GM19452 (cell line): ENCODE measurements around the gene RPL41.

Experiments used
- ATAC-seq: cut with Tn5 transposase; IDR thresholded peaks from one replicate; pipeline ENCODE4 v1.9.1; 2021; ENCODE audit not compliant: unreplicated experiment

Gene RPL41

DNA sequence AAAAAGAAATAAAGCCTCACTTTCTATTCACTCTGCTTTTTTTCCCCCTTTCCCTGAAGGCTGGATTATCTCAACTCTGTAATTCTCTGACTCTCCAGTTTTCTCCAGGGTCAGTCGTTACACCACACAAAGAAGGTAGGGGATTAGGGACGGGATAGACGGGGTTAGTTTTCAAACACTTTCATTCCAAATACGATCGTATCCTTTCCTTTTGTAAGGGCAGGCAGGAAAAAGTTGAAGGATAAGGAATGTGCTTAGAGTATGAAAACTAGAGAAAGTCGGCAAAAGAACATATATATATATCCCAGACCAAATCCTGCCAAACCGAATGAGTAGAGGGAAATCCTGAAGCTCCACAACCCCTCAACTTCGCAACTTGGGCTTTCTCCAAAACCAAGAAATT, 11.1 kb downstream of the RPL41 start:
- no peak for ATAC-seq

DNA sequence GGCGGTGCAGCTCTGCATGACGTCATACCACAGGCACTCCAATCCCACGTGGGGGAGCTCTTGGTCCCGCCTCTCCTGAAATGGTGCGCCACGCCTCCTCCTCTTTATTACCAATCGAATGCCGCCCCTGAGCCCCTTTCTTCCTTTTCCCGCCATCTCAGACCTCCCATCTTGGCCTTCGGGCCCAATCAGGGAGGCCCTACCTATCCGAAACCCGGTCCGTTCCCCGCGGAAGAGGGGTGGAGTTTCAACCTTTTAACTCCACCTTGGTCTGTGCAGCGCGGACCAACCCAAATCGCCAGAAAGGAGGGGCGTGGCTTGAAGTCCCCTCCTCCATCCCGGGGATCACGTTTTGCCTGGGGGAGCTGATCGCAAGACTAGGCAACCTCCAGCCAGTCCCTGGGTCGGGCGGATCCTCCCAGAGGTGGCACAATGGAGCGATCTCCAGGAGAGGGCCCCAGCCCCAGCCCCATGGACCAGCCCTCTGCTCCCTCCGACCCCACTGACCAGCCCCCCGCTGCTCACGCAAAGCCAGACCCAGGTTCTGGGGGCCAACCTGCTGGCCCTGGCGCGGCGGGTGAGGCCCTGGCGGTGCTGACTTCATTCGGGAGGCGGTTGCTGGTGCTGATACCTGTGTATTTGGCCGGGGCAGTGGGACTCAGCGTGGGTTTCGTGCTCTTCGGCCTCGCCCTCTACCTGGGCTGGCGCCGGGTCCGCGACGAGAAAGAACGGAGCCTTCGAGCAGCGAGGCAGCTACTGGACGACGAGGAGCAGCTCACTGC, 11.6 kb downstream of the RPL41 start, which contains the start of gene ESYT1:
TSS of gene ESYT1 (plus strand) at position 380 of the 782 bp plus-strand sequence. CDS start at position 433, 53 bp downstream.
- ATAC-seq, result peak; percentile 90

DNA sequence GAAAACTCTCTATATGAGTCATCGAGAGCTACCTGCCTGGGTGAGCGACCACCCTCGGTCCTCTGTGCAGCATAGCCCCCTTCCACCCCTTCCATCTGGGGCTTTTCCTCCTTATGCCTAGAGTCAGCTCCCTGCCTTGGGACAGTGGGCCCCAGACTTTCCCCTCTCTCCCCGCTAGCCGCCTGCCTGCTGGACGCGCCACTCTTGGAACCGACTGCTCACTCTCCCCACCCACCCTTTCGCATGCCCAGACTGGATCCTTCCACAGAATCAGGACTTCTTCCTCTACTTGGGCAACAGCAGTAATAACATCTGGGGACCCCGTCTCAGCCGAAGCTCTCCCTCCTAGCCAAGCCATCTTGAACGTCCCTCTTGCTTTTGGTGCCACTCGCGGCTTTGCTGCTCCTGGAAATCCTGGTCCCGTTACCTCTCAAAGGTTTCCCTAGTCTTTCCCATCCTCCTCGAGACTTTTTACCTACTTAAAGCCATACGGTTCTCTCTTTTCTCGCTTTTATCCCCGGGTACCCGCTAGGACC, 12.3 kb downstream of the RPL41 start:
- no peak for ATAC-seq

DNA sequence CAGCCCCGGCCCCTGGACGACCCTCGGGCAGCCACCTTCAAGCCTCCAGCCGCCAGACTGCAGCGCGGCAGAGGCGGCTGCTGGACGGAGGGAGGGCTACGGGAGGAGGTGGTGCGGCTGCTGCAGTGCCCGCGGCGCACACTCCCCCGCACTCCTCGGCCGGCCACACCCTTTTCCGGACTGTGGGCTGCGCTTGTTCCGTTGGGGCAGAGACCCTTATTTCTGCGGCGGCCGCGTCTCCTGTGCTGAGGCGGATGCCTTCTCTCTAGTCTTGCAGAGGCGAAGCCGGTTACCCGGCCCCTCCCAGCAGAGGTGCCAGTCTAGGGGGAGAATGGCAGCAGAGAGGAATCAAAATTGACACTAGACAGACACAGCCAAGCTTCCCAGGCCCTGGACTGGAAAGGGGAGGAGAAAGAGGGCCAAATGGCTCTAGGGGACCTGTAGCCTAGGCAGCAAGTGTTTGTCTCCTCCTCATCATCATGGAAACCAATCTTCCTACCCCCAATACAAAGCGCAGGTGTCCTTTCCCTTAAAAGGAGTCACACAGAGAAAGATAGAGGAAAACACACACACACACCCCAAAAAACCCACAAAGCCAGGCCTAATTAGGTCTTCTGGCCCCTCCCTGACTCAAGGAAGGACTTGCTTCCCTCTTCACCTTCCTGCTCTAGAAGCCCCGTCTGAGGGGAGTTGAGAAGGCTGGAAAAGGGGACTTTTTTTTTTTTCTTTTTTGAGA, 12.9 kb downstream of the RPL41 start:
- no peak for ATAC-seq

DNA sequence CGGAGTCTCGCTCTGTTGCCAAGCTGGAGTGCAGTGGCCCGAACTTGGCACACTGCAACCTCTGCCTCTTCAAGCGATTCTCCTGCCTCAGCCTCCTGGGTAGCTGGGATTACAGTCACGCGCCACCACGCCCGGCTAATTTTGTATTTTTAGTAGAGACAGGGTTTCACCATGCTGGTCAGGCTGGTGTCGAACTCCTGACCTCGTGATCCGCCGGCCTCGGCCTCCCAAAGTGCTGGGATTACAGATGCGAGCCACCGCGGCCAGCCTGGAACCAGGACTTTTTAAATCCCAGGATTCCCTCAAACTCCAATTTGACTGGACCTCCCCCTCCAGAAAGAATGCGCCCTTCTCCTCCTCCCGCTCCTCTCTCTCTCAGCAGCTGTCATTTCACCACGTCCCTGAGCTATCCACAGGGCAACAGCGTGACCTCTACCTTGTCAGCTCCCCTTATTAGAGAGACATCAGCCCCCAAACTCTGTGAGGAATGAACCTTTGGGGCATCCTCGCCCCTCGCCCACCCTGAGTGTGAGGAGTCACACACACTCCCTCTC, 13.6 kb downstream of the RPL41 start:
- no peak for ATAC-seq

DNA sequence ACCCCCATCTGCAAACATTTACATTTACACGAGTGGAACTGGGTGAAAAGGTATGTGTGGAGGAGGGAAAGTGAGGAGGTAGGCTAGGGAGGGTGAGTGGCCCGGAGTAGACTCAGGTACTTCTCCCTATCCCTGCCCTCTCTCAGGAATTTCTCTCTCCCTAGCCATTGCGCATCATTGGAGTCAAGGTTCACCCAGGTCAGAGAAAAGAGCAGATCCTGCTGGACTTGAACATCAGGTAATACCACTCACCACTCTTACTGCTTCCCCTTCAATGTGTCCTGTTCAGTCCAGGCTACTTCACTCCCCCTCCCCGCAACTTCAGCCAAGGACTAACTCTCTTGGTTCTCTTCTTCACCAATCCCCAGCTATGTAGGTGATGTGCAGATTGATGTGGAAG, 14.4 kb downstream of the RPL41 start:
- no peak for ATAC-seq

DNA sequence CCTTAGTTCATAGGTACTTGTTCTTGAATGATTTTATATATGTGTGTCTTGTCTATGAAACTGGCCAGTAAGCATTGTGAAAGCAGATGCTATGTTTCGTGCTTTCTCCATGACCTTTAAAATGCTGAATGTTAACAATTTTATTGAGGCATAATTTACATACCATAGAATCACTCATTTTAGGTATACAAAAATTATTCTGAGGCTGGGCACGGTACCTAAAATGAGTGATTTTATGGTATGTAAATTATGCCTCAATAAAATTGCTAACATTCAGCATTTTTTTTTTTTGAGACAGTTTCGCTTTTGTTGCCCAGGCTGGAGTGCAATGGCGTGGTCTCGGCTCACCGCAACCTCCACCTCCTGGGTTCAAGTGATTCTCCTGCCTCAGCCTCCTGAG, 18.5 kb downstream of the RPL41 start:
- no peak for ATAC-seq

DNA sequence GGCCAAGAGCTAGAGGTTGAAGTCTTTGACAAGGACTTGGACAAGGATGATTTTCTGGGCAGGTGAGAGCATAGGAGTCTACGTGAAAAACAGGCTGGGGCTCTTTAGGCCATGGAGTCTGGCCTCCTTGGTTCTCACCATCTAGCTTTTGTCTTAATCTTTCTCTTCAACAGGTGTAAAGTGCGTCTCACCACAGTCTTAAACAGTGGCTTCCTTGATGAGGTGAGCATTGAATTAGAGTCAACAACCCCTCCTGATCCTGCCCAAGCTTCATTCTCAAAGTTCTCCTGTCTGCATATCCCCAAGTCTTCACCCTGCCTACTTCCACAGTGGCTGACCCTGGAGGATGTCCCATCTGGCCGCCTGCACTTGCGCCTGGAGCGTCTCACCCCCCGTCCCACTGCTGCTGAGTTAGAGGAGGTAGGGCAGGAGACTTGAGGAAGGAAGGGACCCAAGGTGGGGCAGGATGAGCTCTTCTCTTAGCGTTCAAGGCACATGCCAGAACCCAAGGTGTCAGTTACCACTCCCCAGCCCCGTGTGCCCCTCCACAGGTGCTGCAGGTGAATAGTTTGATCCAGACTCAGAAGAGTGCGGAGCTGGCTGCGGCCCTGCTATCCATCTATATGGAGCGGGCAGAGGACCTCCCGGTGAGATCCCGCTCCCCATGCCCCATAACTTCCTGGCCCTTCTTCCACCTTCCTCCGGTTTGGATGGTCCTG, 21.6 kb downstream of the RPL41 start:
- ATAC-seq, result no peak

DNA sequence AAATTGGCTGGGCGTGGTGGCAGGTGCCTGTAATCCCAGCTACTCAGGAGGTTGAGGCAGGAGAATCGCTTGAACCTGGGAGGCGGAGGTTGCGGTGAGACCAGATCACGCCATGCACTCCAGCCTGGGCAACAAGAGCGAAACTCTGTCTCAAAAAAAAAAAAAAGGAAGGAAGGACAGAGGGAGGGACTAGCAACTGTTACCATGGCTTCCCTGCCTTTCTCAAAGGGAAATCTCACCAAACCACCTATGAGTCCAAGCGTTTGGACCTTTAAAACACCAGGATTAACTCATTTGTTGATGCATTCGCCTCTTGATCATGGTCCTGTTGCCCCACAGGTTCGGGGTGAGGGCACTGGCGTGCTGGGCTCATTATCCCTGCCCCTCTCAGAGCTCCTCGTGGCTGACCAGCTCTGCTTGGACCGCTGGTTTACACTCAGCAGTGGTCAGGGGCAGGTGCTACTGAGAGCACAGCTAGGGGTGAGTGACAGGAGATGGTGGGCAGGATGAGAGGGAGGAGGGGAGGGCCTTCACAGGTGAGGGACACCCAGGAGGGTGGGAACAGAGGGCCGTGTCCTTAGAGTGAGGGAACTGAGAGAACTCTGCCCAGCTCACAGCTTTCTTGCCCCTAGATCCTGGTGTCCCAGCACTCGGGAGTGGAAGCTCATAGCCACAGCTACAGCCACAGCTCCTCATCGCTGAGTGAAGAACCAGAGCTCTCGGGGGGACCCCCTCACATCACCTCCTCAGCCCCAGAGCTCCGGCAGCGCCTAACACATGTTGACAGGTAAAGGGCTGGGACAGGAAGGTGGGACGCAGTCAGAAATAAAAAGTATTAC, 25.7 kb downstream of the RPL41 start:
- ATAC-seq, result no peak

DNA sequence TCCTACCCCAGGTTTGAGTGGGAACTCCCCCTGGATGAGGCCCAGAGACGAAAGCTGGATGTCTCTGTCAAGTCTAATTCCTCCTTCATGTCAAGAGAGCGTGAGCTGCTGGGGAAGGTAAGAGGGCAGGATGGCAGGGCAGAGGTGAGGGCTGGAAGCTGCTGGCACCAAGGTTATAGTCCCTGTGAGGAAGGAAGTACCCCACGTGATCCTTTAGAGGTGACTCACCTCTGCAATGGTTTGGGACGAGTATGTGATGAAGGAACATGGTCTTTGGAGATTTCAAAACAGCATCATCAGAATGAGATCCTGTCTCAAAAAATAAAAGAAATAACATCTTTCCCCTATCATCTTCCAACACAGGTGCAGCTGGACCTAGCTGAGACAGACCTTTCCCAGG, 26.8 kb downstream of the RPL41 start:
- no peak for ATAC-seq

DNA sequence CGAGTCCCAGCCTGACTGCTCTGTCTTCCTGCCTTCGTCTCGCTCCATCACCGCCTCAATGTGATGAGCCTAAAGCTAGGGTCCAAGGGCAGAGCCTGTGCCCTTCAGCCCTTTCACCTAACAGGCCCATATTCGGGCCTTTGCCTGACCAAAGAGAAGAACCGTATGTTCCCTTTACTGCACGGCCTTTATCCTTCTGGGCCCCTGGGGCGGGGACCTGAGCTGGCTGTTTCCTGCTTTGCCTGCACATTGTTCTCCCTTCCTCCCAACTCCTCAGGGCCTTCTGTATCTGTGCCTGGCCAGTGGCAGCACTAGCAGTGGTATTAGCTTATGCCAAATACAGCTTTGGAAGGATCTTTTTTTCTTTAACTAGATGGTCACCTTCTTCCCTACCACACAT, 27.4 kb downstream of the RPL41 start:
- ATAC-seq, result no peak

DNA sequence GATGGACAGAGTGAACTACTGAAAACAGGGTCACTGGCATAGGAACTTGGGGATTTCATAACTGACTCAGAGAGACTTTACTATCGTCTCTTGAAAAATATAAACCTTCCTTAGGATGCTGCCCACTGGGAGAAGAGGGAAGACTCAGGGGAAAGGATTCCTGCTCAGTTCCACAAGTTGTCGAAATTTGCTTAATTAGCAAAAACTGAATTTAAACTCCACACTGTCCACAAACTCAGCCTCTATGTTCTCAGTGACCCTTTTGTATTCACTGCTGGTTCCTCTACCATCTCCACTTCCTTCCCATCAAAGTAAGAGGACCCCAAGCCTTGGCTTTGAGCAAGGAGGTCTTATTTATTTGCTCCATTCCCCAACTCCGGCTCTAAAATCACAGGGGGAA, 28.8 kb downstream of the RPL41 start:
- ATAC-seq, result no peak

DNA sequence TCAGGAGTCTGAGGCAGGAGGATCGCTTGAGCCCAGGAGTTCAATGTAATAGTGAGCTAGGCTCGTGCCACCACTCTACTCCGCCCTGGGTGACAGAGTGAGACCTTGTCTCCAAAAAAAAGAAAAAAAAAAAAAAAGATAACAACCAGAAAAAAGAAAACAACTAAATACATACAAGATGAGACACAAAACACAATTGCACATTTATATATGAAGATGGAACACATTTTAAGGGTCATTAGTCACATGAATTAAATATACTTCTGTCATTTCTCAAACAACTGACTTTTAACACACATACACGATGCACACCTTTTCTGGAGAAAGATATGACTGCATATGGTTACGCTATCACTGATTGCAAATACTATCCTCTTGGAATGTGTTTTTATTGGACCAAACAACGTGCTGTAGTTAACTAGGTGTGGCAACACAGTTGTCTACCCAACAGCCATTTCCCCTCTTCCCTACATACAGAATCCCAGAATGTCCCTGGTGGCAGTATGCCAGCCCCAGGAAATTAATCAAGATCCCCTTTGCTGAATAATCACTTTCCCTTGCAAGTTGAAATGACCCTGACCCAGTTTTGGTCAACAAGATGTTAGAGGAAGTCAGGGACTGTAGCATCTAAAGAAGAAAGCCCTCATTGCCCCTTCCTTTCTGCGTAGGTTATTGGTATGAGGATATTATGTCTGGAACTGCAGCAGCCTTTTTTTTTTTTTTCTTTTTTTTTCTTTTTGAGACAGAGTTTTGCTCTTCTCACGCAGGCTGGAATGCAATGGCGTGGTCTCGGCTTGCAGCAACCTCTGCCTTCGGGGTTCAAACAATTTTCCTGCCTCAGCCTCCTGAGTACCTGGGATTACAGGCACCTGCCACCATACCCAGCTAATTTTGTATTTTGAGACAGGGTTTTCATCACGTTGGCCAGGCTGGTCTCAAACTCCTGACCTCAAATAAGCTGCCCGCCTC, 30.3 kb downstream of the RPL41 start:
- ATAC-seq, result no peak

DNA sequence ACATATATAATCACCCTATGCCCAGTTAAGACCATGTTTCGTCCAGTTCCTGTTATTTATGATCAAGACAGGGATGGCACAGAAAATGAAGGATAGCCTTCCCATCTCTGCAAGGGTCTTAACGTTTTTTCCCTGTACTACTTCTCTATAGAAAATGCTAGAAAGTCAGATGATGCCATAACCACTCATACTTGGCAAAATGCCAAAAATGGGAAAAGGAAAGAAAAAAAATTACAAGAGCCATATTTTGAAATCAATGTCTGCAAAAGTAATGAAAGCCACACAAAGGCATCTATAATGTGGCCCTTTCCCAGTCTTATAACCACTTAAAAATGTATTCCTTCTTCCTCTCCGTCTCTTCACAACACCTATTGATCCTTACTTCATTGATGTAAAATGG, 34.1 kb downstream of the RPL41 start:
- ATAC-seq, result no peak

DNA sequence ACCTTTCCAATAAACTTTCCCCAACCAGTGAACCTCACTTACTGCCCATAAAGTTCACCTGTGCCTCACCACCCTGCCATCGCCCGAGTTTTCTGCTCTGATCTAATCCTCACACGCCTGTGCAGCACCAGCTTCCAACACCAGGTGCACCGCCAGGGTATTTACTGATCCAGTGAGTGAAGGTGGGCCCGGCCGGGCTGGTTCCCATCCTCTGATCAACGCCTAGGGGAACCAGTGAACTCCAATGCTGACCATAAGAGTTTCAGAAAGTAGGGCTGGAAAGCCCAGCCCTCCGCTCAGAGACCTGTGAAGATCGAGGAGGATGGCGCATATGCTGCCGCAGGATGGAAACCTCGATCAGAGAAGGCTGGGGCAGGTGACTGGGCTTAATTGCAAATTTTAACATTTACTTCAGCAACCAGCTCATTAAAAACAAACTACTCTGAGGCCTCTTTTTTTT, 35.3 kb downstream of the RPL41 start:
- ATAC-seq, result peak; percentile 57

DNA sequence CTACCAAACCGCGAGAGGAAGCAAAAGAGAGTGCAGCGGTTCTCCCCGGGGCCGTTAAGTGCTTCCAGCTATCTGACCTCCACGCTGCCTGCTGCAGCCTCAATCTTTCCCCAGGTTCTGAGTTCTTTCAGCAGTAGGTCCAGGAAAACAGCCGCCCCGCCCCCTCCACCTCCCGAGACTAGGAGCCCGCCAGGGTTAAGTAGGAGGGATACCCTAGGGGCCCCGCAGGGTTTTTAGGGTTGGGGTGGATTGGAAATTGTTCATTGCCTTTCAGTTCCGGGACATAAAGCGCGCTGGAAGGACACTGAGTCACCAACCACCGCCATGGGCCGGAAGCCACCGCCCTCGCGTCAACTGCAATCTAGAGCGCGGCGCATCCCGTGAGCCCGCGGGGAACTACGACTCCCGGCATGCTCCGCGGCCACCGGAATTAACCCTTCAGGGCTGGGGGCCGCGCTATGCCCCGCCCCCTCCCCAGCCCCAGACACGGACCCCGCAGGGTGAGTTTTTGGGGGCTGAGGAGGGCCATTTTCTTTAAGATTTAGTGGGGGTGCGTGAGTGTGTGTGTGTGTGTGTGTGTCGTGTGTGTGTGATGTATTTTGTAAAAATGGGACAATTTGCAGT, 35.8 kb downstream of the RPL41 start, which contains the start of gene MYL6B:
TSS of gene MYL6B (plus strand) at position 456 of the 624 bp plus-strand sequence. CDS start 1,332 bp downstream, outside the sequence.
- ATAC-seq, result peak; percentile 87

DNA sequence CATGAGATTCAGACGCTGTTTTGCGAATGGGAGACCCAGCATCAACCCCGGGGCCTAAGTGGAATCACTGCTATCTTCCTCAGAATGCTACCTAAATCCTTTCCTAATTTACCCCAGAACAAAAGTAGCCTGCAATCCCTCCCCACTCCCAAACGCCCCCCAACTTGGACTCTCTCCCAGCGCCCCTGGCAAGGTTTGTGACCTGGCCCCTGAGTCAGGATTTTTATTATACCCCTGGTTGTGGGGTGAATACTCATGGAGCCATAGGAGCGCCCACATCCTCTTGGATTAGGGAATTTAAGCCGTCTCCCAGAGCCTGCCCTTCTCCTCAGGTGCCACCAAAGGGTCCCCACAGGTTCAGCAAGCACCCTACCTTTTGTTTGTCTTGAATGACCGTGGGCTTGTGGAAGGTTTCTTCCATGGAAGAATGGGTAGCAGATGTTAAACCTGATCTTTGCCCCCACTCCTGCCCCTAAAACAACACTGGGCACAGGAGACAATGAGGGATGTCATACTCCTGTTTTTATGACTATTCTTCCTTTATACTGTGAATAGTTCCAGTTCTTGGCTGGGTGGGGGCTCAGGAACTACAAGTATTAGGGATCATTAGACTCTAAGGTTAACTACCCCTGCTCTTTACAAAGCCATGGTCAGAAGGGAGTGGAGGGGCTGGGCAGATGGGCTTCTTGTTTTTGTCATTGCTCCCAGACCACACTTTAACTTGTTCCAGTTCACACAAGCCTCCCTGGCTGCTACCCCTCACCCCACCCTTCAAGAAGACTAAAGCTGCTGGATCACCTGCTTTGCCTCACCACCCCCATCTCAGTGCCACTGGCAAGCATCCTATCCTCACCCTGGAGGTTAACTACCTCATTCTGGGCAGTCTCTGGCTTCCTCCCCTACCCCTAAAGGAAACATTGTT, 36.6 kb downstream of the RPL41 start:
- no peak for ATAC-seq
